Activated T-cell treated with anti-CD3 and anti-CD28 coated beads, Interleukin-2, amount 50 U/mL, for 1 hour (primary cell): ENCODE data around the gene OR6K3.

Experiments used
- DNase-seq: peaks from one replicate; pipeline ENCODE4 v3.0.0-alpha.2; 2020

OR6K3 gene

GRCh38 chr1:158686111-158687009 lies 34.2 kb downstream of the OR6K3 start, which contains the start of gene SPTA1:
TSS of gene SPTA1 (minus strand) at chr1:158686715. CDS start at chr1:158686517, 198 bp downstream.
- no peak for DNase-seq

- no peak for DNase-seq
Measured at GRCh38 chr1:158685085-158685484, 35.4 kb downstream of the OR6K3 start.

DNA sequence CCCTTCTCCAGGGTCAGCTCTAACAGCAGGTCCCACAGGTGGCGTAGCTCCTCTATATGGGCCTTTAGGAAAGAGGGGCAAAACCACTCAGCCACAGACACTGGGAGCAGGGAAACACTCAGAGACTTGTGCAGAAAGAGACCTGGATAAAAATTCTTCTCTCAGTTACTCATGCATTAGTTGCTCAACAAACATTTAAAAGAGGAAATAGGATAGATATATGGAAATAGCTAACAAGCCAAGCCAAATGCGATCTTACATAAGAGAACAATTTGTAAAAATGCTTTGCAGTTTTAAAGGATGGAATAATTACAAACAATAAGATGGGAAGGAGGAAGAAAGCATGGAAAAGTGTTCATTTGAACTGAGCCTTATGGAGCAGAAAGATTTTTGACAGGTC lies 38.9 kb downstream of the OR6K3 start:
- no peak for DNase-seq

DNA sequence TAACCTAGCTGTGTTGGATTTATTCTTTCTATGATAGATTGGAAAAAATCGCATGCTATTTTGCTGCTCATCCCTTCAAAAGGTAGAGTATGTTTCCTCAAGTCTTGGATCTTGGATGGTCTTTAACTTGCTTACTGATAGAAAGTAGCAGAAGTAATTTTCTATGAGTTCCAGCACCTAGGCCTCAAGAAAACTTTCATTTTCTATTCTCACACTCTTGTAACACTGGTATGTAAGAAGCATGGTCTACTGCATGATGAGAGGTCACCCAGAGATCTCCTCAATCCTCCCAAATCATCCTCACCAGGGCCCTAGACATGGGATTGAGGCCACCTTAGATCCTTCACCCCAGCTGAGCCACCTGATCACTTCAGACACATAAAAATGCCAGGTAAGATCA lies 41.2 kb downstream of the OR6K3 start:
- no peak for DNase-seq

DNA sequence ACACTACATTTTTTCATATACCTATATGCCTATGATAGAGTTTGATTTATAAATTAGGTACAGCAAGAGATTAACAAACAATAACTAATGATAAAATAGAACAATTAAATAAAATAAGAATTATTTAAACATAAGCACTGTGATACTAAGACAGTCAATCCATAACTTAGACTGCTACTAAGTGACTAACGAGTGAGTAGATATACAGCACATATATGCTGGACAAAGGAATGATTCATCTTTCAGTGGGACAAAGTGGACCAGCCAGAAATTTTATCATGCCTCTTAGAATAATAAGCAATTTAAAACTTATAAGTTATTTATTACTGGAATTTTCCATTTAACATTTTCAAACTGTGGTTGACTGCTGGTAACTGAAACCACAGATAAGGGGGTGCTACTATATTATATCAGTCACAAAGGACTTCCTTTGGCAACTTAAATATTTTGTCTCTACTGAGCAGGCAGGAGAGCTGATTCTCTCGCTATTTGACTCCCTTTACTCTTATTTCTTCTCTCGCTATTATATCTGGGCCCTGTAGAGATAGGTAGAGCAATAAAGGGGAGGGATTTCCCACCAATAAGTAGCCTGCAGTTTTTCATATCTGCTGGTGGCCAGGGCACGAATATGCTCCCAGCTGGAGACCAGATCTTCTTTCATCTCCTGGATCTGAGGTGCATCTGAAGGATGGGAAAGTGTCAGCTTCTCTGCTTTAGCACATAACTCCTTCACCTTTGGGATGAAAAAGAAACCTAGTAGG lies 44.8 kb downstream of the OR6K3 start:
- no peak for DNase-seq

DNA sequence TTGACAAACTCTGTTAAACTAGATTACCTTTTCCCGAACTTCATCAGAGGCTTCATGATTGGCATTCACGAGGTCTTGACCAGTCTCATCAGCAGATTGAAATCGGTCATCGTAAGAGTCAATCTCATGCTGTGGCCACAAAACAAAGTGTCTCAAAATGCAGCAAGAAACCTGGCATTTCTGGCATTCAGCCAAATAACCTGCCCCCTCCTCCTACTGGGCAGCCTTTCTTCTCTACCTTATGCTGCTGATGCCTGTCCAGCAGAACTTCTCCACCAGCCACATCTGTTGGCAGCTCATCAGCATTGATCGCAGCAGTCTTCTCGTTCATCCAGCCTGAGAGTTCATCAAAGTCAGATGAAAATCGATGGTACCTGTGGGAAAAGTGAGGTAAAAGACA lies 46.2 kb downstream of the OR6K3 start:
- no peak for DNase-seq
